Nephron progenitor cell (in vitro differentiated cells): ENCODE measurements around the gene PDIA4.
A peak's percentile ranks its signal among the peaks of the same experiment; 100 is the strongest.

Source experiments
- DNase-seq: peaks from one replicate; pipeline ENCODE4 v3.0.0; 2021
- H3K27ac Mint-ChIP-seq: 2 replicates; pipeline ENCODE4 v1.8.0; 2021; ENCODE audit warnings: mild to moderate bottlenecking, moderate library complexity, mixed read lengths
- H3K27me3 Mint-ChIP-seq: 2 replicates; pipeline ENCODE4 v1.8.0; 2021; ENCODE audit warnings: mild to moderate bottlenecking, low read depth, mixed read lengths; ENCODE audit not compliant: poor library complexity
- H3K36me3 Mint-ChIP-seq: 2 replicates; pipeline ENCODE4 v1.8.0; 2021; ENCODE audit warnings: low read depth, mixed read lengths
- H3K4me1 Mint-ChIP-seq: 2 replicates; pipeline ENCODE4 v1.8.0; 2021; ENCODE audit warnings: mixed read lengths
- H3K4me3 Mint-ChIP-seq: 2 replicates; pipeline ENCODE4 v1.8.0; 2021; ENCODE audit warnings: mild to moderate bottlenecking, moderate library complexity, mixed read lengths
- H3K9me3 Mint-ChIP-seq: 2 replicates; pipeline ENCODE4 v1.8.0; 2021; ENCODE audit warnings: mild to moderate bottlenecking, moderate library complexity, mixed read lengths
- TF ChIP-seq, protein P1 (sequence below): fragments of 200-600 bp; sonication (generic); IDR thresholded peaks from 2 replicates; pipeline ENCODE4 v1.5.0; 2021; ENCODE audit warnings: antibody characterized with exemption

PDIA4 gene

DNA sequence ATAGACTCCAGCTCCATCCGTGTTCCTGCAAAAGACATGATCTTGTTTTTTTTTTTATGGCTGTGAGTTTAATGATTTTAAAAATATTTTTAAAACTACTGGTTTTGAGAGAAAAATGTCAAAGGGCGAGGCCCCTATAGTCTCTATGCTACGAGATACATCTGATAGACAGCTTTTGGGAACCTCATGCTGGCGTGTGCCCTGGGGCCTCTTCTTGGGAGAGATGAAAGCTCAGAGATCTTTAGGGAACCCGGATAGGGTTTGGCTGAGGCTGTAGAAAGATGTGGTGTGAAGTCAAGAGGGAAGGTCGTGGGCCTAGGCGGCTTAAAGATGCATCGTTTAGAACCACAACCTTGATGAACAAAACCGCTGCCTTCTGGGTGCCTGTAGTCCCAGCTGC is 70.2 kb downstream of the PDIA4 start:
- H3K4me1 Mint-ChIP-seq: peaks cover 25% of the 10 kb centered on the region
- no peaks in the 10 kb centered on the region for H3K27me3 Mint-ChIP-seq
- no peaks in the 10 kb centered on the region for H3K9me3 Mint-ChIP-seq
- TF ChIP-seq, protein P1, sequence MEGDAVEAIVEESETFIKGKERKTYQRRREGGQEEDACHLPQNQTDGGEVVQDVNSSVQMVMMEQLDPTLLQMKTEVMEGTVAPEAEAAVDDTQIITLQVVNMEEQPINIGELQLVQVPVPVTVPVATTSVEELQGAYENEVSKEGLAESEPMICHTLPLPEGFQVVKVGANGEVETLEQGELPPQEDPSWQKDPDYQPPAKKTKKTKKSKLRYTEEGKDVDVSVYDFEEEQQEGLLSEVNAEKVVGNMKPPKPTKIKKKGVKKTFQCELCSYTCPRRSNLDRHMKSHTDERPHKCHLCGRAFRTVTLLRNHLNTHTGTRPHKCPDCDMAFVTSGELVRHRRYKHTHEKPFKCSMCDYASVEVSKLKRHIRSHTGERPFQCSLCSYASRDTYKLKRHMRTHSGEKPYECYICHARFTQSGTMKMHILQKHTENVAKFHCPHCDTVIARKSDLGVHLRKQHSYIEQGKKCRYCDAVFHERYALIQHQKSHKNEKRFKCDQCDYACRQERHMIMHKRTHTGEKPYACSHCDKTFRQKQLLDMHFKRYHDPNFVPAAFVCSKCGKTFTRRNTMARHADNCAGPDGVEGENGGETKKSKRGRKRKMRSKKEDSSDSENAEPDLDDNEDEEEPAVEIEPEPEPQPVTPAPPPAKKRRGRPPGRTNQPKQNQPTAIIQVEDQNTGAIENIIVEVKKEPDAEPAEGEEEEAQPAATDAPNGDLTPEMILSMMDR: no peak
- no peaks in the 10 kb centered on the region for H3K36me3 Mint-ChIP-seq
- no peak overlapping the region for H3K4me3 Mint-ChIP-seq
- H3K27ac Mint-ChIP-seq: peak overlapping the region; percentile 46
- DNase-seq: no peak

DNA sequence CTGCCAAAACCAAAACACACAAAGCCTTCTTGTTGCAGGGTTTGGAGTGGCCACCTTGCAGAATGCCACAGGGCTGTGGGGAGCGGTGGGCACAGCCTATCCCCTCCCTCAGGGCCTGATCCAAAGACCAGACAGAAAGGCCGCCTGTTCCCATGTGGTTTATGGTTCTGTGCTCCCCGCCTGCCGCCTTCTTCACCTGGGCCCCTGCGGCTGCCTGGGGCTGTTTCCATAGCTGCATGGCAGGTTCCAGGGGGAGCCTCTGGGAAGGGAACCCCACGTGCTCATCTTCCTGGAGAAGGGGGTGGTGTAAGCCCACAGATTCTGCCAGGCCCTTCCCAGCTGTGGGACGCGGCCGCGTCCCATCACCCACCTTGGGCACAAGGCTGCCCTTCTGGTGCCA is 73.5 kb downstream of the PDIA4 start:
- Mint-ChIP-seq H3K36me3 (no peaks in the 10 kb centered on the region), H3K4me3 (no peak overlapping the region), H3K27me3 (no peaks in the 10 kb centered on the region), H3K4me1 (peaks cover 14% of the 10 kb centered on the region), H3K27ac (no peak overlapping the region), H3K9me3 (peaks cover 3% of the 10 kb centered on the region)
- TF ChIP-seq, protein P1: no peak
- DNase-seq: no peak

DNA sequence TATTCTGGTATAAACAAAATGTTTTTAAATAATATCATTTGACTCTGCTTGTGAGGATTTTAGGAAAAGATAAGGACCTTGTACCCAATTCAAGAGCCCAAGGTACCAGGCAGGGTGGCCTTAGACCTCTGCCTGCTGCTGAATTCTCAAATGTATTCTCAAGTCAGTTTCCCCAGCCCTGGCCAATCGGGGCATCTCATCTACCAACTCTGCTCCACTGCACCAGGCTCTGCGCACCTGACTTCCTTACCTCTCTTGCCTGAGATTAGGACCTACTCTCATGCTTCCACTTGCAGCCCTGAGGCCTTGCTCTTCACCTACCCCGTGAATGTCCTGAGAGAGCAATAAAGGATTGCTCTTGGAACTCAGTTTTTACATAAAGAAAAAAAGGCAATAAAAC is 74.6 kb downstream of the PDIA4 start:
- Mint-ChIP-seq H3K9me3 (peaks cover 3% of the 10 kb centered on the region), H3K27ac (no peak overlapping the region), H3K36me3 (no peaks in the 10 kb centered on the region), H3K4me3 (no peak overlapping the region), H3K4me1 (peaks cover 9% of the 10 kb centered on the region), H3K27me3 (no peaks in the 10 kb centered on the region)
- TF ChIP-seq, protein P1: no peak
- DNase-seq: no peak
